Posterior vena cava (tissue), 2 donors: ENCODE data around the gene GCA. TPM values are rescaled to one million over a fixed set of nuclear protein-coding genes. Genes with fewer than 3 reads are reported as not detected.

ENCODE experiments used
- DNase-seq: peaks from one replicate; pipeline ENCODE4 v3.0.0-alpha.2; 2020; ENCODE audit warnings: low spot score
- intact Hi-C, 2 donors: fragments of 100-400 bp; cut with DNase I; formaldehyde crosslinking; loops; one replicate each; pipeline versions ENCODE4 v1.14.1 to v1.14.2; 2022 to 2023
- total RNA-seq, 2 donors: library from RNA; stranded (reverse); fragmentation: NEBNext Ultra II Directional; extraction: Animal tissue kit (Norgen Biotek cat#: 25700); gene quantifications; one replicate each; pipeline ENCODE4 v1.2.1, GENCODE V29; 2021
- donor health status: DM: yes; HTN: yes; CAD: no.
- donor health status: DM: yes; HTN: yes; CAD: no.

GCA gene
- total RNA-seq, 2 donors from 2014 or later, result 21.1 to 38.9 TPM

DNA sequence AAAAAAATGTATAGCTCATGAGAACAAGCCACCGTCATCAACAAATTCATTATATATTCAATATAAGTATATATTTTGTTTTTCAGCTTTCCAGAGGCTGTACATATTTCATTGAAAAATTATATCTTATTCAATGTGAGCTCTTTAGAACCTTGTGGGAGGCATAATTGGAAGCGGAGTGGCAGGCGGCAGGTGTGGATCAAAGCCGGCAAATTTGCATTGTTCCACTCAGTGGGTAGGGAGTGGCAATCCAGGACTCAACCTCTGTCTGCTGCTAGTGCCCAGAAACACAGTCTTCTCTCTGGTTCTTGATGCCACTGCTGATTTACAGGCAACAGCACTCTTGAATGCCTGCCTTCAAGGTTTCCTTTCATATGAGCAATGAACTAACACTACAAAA lies 46.9 kb downstream of the GCA start:
- intact Hi-C loops, result no loop called here
- DNase-seq, result no peak

DNA sequence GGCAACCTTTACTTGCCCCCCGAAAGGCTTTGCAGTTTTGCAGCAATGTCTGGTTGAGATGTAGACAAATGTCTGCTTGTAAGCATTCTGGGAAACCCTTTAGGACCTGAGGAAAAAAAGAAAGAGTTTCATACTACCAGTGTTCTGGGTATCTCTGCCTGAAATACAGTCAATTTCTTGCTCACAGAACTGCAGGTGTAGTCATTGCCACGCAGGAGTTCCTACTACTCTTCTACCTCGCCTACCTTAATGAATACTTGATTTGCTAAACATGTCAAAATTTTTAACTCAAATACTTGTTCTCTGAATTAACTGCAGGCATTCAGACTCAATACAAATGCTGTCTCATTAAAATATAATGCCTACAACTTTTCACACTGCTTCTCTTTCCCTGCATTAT lies 56.4 kb downstream of the GCA start:
- intact Hi-C loops, result no loop called here
- DNase-seq, result no peak

DNA sequence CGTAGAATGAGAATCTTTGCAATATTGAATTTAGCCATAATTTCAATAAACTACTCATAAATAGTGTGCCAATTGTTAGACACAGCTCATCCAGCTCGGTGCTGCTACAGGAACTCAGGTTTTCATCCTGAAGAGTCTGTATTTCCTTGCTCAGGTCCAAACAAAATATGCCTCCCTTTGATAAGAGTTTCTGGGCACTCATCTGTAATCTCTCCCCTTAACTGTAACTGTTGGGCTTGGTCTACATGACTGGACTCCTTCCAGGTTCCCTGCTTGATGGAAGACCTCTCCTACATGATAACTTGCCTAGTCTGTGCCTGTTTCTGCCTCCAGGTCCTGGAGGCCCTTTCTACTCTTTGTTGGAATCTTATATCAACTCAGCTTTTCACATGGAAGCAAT lies 57.9 kb downstream of the GCA start:
- no peak for DNase-seq
- intact Hi-C loops, result no loop called here

DNA sequence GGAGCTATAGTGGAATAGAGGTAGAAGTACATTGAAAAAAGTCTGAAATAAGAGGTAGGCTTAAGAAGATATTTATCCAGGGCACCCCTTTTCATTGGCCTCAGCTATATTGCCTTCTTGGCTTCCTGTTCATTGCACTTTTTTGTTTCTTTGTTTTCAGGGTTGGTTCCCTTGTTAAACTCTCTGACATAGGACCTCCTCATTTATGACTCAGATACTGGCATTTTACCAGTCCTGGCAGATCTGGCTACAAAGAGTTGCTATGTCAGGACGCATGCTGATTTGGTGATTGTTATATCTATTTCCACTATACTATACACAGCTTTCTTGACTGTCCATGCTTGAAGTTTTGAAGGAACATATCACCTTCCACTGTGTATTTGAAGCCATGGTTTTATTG lies 60.0 kb downstream of the GCA start:
- intact Hi-C loops, result no loop called here
- no peak for DNase-seq

Other genes starting within 250 kb of the GCA start
- not detected for gene GCG, start 191.9 kb upstream of the GCA start, total RNA-seq
- 10 to 100 TPM; 43.2 to 54.8 TPM for gene FAP, start 100.7 kb upstream of the GCA start, total RNA-seq
- 10 to 100 TPM; 11.1 to 16.8 TPM for gene IFIH1, start 25.4 kb upstream of the GCA start, total RNA-seq